GM20431 (cell line): Measurements from ENCODE around the gene CCAR1.
"Not testable (repeated sequence)": the region's sequence is repeated elsewhere in the genome, so short reads cannot be mapped to it uniquely, and the experiment has no call there.

Experiments
- in situ Hi-C: fragments of 300-500 bp; cut with MseI, MboI; formaldehyde crosslinking; loops from one replicate; pipeline ENCODE4 v1.15.0; 2020; ENCODE audit warnings: low sequenced_read_pairs; ENCODE audit not compliant: unreplicated experiment

The CCAR1 gene

GRCh38 chr10:68822626-68823025 is 101.6 kb downstream of the CCAR1 start:
- in situ Hi-C loops, result not testable (repeated sequence)

DNA sequence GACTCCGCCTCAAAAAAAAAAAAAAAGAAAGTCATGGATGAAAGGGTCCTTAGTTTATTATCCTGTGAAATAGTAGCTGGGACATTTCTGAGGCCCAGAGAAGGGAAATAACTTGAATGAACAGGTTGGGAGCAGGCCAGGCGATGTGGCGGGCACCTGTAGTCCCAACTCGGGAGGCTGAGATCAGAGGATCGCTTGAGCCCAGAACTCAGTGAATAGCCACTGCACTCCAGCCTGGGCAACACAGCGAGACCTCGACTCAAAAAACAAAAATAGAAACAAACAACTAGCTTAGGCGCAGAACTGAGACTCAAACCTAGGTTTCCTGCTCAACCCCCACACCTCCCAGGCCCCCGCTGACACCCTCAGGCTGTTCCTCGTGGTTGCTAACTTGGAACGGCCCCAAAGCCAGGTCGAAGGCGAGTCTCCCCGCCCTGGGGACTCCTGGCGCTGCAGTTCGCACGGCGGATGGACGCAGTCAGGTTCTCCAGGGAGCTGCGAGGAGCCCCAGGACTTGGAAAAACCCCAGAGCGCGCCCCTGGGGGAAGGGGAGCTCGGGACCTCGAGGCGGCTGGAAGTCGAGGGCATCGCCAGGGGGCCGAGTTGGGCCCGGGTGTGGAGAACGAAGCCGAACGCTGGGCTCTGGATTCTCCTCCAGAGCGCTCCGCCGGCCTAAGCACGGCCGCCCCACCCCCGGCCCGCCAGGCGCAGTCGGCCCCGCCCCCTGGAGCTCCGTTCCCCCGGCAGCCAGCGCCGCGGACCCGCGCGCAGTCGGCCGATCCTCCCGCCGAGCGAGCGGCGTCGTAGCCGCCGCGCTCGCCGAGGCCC is 105.9 kb downstream of the CCAR1 start, which contains the start of gene STOX1:
STOX1 (plus strand) TSS at position 768 of the 828 bp plus-strand sequence. CDS start 93 bp downstream, outside the sequence.
- in situ Hi-C loops, result no loop called here

- in situ Hi-C loops, result not testable (repeated sequence)
These were observed 106.5 kb downstream of the CCAR1 start for GRCh38 chr10:68827592-68827959.

DNA sequence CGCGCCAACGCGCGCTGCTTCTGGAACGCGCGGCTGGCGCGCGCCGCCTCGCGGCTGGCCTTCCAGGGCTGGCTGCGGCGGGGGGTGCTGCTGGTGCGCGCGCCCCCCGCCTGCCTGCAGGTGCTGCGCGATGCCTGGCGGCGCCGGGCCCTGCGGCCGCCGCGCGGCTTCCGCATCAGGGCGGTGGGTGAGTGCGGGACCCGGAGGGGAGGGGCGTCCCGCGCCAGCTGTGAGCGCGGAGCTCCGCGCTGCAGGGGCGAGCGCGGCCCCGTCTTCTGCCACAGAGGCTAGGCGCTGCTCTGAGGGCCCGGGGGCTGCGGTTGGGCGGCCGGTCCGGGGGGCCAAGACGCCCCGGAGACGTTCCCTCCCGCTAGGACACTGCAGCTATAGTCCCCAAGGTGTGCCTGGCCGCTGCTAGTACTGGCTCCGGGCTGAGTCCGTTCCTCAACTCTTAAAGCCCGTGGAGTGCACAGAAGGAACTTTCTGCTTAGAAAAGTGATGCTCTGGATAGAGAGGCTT is 107.1 kb downstream of the CCAR1 start:
- in situ Hi-C loops, result not testable (repeated sequence)

- in situ Hi-C loops, result no loop called here
These were observed 107.8 kb downstream of the CCAR1 start for GRCh38 chr10:68828833-68829232.

DNA sequence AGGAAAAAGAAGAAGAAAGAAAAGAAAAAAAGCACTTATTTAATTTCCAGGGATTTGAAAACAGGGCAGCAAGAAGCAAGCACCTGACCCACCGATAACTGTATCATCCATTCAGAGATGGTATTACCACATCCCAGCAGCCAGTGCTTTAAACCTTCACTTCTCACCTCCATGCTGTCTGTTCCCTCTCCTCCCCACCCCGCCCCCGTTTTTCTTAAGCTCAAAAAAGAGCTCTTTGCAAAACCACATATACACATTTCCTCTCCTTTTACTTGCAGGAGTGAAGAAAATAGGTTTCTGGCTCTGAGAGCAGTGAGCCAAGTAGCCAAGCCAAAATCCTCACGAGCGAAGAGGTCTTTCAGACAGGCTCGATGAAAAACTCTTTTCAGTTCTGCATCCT is 108.5 kb downstream of the CCAR1 start:
- in situ Hi-C loops, result no loop called here

- in situ Hi-C loops, result no loop called here
These were observed 108.9 kb downstream of the CCAR1 start for GRCh38 chr10:68829952-68830351.

- in situ Hi-C loops, result no loop called here
These were observed 111.0 kb downstream of the CCAR1 start for GRCh38 chr10:68831961-68832455.

DNA sequence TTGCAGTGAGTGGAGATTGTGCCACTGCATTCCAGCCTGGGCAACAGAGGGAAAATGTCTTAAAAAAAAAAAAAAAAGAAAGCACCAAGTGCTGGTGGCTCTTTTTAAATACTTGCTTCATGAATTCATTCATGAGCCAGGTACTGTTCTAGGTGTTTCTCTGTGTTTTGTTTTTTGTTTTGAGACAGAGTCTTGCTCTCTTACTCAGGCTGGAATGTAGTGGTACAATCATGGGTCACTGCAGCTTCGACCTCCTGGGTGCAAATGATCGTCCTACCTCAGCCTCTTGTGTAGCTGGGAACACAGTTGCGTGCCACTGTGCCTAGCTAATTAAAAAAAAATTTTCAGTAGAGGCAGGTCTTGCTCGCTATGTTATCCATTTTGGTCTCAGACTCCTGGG is 111.6 kb downstream of the CCAR1 start:
- in situ Hi-C loops, result no loop called here

- in situ Hi-C loops, result no loop called here
These were observed 116.7 kb downstream of the CCAR1 start for GRCh38 chr10:68837626-68838322.

DNA sequence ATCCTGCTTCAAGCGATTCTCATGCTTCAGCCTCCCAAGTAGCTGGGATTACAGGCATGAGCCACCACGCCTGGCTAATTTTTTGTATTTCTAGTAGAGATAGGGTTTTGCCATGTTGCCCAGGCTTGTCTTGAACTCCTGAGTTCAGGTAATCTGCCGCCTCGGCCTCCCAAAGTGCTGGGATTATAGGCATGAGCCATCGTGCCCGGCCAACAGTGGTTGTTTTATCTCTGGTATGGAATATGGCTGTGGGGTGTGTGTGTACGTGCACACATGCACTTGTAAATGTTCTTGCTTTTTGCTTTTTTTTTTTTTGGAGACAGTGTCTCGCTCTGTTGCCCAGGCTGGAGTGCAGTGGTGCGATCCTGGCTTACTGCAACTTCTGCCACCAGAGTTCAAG is 119.6 kb downstream of the CCAR1 start:
- in situ Hi-C loops, result not testable (repeated sequence)
